Stimulated activated effector memory CD8-positive, alpha-beta T cell treated with anti-CD3 and anti-CD28 coated beads, Interleukin-12 subunit alpha, Interleukin-12 subunit beta, amount 100 ng/mL, for 72 hours (primary cell): ENCODE measurements around the gene ZSWIM6.

Experiments
- ATAC-seq: fragments of 150-1000 bp; cut with Tn5 transposase; 2 replicates; pipeline ENCODE4 v1.10.0; 2021
- DNase-seq, 2 donors: peaks; one replicate each; pipeline ENCODE4 v3.0.0; 2021 to 2022; ENCODE audit warnings: low spot score in 2 of 2
- H3K27ac Mint-ChIP-seq: one replicate; pipeline ENCODE4 v1.8.0; 2022; ENCODE audit warnings: mild to moderate bottlenecking, mixed read lengths
- H3K36me3 Mint-ChIP-seq: one replicate; pipeline ENCODE4 v1.8.0; 2022; ENCODE audit warnings: mild to moderate bottlenecking, mixed read lengths
- H3K4me1 Mint-ChIP-seq: one replicate; pipeline ENCODE4 v1.8.0; 2022; ENCODE audit warnings: mixed read lengths
- H3K4me3 Mint-ChIP-seq: one replicate; pipeline ENCODE4 v1.8.0; 2022; ENCODE audit warnings: mild to moderate bottlenecking, mixed read lengths
- H3K9me3 Mint-ChIP-seq: one replicate; pipeline ENCODE4 v1.8.0; 2022; ENCODE audit warnings: mixed read lengths

Gene ZSWIM6

DNA sequence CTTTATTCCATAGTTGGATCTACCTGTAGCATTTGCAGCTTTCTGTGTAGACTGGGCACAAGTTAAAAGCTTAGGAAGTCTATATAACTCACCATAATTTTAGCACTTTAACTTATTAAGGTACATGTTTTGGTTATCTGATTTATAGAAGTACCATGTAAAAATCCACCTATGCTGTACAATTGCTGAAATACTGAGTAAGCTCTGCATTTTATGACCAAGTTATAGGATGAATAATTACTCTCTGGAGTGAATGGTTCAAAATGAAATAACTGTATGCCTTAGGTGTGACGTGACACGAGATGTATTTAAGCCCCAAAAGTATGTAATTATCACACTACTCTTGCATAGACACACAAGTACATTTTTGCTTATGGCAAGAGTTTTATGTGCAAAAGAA lies 22.1 kb downstream of the ZSWIM6 start:
- Mint-ChIP-seq H3K4me3 (no peak overlapping the region), H3K27ac (no peak overlapping the region), H3K4me1 (peaks cover 24% of the 10 kb centered on the region), H3K36me3 (no peaks in the 10 kb centered on the region), H3K9me3 (peaks cover 7% of the 10 kb centered on the region)
- DNase-seq (no peak), ATAC-seq (no peak)

GRCh38 chr5:61357745-61358144 lies 25.7 kb downstream of the ZSWIM6 start:
- no peak overlapping the region for H3K4me3 Mint-ChIP-seq

GRCh38 chr5:61362796-61363368 lies 30.8 kb downstream of the ZSWIM6 start:
- ATAC-seq: peak; percentile 57
- Mint-ChIP-seq H3K4me3 (no peak overlapping the region), H3K27ac (no peak overlapping the region)

More at GRCh38 chr5:61357745-61358144, 25.7 kb downstream of the ZSWIM6 start:
- no peaks in the 10 kb centered on the region for H3K36me3 Mint-ChIP-seq
- peaks cover 7% of the 10 kb centered on the region for H3K9me3 Mint-ChIP-seq
- DNase-seq (no peak), ATAC-seq (no peak)
- peaks cover 40% of the 10 kb centered on the region for H3K4me1 Mint-ChIP-seq
- H3K27ac Mint-ChIP-seq: peak overlapping the region; percentile 20

DNA sequence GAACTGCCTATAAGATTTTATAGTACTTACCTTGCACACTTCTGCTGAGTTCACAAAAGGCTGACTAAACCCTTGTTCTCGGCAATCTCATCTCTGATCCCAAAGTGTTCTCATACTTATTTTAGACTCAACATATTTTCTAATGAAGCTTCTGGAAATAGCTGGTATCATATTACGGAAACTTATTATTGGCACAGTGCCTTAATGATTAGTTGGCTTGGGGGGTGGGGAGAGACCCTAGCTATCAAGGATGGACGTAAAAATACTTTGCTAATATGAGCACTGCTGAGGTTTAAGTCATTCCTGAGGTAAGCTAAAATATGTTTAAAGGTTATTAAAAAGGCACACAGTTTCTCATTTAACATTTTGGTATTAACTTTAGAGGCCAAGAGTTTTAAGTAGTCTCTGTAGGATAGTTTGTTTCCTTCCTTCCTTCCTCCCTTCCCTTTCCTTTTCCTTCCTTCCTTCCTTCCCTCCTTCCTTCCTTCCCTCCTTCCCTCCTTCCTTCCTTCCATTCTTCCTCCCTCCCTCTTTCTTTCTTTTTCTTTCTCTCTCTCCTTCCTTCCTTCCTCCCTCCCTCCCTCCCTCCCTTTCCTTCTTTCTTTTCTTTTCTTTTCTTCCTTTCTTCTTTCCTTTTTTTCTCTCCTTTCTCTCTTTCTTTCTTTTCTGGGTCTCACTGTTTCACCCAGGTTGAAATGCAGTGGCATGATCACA lies 31.5 kb downstream of the ZSWIM6 start:
- H3K36me3 Mint-ChIP-seq: no peaks in the 10 kb centered on the region
- H3K9me3 Mint-ChIP-seq: no peaks in the 10 kb centered on the region
- H3K4me1 Mint-ChIP-seq: peaks cover 44% of the 10 kb centered on the region
- no peak overlapping the region for H3K27ac Mint-ChIP-seq
- ATAC-seq (no peak), DNase-seq (no peak)
- H3K4me3 Mint-ChIP-seq: no peak overlapping the region

More at GRCh38 chr5:61362796-61363368, 30.8 kb downstream of the ZSWIM6 start:
- DNase-seq: no peak
- peaks cover 2% of the 10 kb centered on the region for H3K9me3 Mint-ChIP-seq
- no peaks in the 10 kb centered on the region for H3K36me3 Mint-ChIP-seq
- peaks cover 44% of the 10 kb centered on the region for H3K4me1 Mint-ChIP-seq

- ATAC-seq: no peak
- Mint-ChIP-seq H3K9me3 (no peaks in the 10 kb centered on the region), H3K4me3 (no peak overlapping the region), H3K27ac (no peak overlapping the region), H3K4me1 (peaks cover 19% of the 10 kb centered on the region), H3K36me3 (no peaks in the 10 kb centered on the region)
- DNase-seq: no peak
Measured at GRCh38 chr5:61366497-61367240, 34.6 kb downstream of the ZSWIM6 start.

DNA sequence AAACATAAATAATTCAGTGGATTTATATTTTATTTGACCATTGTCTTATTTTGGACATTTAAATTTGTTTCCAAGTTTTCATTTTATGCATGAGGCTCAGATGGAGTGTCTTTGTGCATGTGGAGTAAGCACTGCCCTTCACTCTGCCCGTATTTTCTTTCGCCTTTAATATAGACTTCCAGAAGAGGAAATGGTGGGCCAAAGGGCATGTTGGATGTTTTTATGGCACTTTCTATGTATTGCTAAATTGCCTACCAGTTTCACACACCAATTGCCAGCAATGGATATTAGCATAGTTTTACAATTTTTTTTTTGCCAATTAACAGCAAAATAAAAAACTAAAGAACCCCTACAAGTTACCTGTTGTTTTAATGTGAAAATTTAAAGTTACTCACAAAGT lies 38.4 kb downstream of the ZSWIM6 start:
- DNase-seq (no peak), ATAC-seq (no peak)
- Mint-ChIP-seq H3K9me3 (peaks cover 3% of the 10 kb centered on the region), H3K27ac (no peak overlapping the region), H3K4me3 (no peak overlapping the region), H3K4me1 (peaks cover 20% of the 10 kb centered on the region), H3K36me3 (peaks cover 5% of the 10 kb centered on the region)

GRCh38 chr5:61371474-61371873 lies 39.4 kb downstream of the ZSWIM6 start:
- DNase-seq (no peak), ATAC-seq (no peak)
- peaks cover 5% of the 10 kb centered on the region for H3K36me3 Mint-ChIP-seq
- H3K4me1 Mint-ChIP-seq: peaks cover 17% of the 10 kb centered on the region
- H3K4me3 Mint-ChIP-seq: no peak overlapping the region
- H3K27ac Mint-ChIP-seq: no peak overlapping the region
- H3K9me3 Mint-ChIP-seq: peaks cover 3% of the 10 kb centered on the region

- H3K9me3 Mint-ChIP-seq: peaks cover 3% of the 10 kb centered on the region
- H3K4me3 Mint-ChIP-seq: no peak overlapping the region
- H3K27ac Mint-ChIP-seq: no peak overlapping the region
- H3K36me3 Mint-ChIP-seq: peaks cover 5% of the 10 kb centered on the region
- ATAC-seq (no peak), DNase-seq (no peak)
- H3K4me1 Mint-ChIP-seq: peaks cover 9% of the 10 kb centered on the region
Measured at GRCh38 chr5:61379677-61380076, 47.6 kb downstream of the ZSWIM6 start.

GRCh38 chr5:61381968-61382367 lies 49.9 kb downstream of the ZSWIM6 start:
- H3K4me1 Mint-ChIP-seq: peaks cover 11% of the 10 kb centered on the region
- H3K27ac Mint-ChIP-seq: no peak overlapping the region
- DNase-seq (no peak), ATAC-seq (no peak)
- H3K36me3 Mint-ChIP-seq: no peaks in the 10 kb centered on the region
- no peak overlapping the region for H3K4me3 Mint-ChIP-seq
- no peaks in the 10 kb centered on the region for H3K9me3 Mint-ChIP-seq

GRCh38 chr5:61385627-61386026 lies 53.6 kb downstream of the ZSWIM6 start:
- DNase-seq (no peak), ATAC-seq (no peak)
- no peak overlapping the region for H3K4me3 Mint-ChIP-seq
- H3K27ac Mint-ChIP-seq: no peak overlapping the region
- H3K4me1 Mint-ChIP-seq: peaks cover 20% of the 10 kb centered on the region
- peaks cover 2% of the 10 kb centered on the region for H3K9me3 Mint-ChIP-seq
- H3K36me3 Mint-ChIP-seq: no peaks in the 10 kb centered on the region

- no peak overlapping the region for H3K4me3 Mint-ChIP-seq
- DNase-seq (no peak), ATAC-seq (no peak)
- H3K4me1 Mint-ChIP-seq: peaks cover 24% of the 10 kb centered on the region
- no peak overlapping the region for H3K27ac Mint-ChIP-seq
- no peaks in the 10 kb centered on the region for H3K36me3 Mint-ChIP-seq
- H3K9me3 Mint-ChIP-seq: peaks cover 3% of the 10 kb centered on the region
Measured at GRCh38 chr5:61386045-61386800, 54.2 kb downstream of the ZSWIM6 start.

- Mint-ChIP-seq H3K4me3 (no peak overlapping the region), H3K9me3 (peaks cover 3% of the 10 kb centered on the region), H3K36me3 (no peaks in the 10 kb centered on the region), H3K27ac (no peak overlapping the region), H3K4me1 (peaks cover 31% of the 10 kb centered on the region)
- DNase-seq (no peak), ATAC-seq (no peak)
Measured at GRCh38 chr5:61389609-61390008, 57.6 kb downstream of the ZSWIM6 start.

GRCh38 chr5:61394078-61394704 lies 62.1 kb downstream of the ZSWIM6 start:
- DNase-seq (no peak), ATAC-seq (no peak)
- no peak overlapping the region for H3K4me3 Mint-ChIP-seq
- H3K36me3 Mint-ChIP-seq: no peaks in the 10 kb centered on the region
- H3K4me1 Mint-ChIP-seq: peaks cover 33% of the 10 kb centered on the region
- H3K27ac Mint-ChIP-seq: no peak overlapping the region
- peaks cover 3% of the 10 kb centered on the region for H3K9me3 Mint-ChIP-seq

DNA sequence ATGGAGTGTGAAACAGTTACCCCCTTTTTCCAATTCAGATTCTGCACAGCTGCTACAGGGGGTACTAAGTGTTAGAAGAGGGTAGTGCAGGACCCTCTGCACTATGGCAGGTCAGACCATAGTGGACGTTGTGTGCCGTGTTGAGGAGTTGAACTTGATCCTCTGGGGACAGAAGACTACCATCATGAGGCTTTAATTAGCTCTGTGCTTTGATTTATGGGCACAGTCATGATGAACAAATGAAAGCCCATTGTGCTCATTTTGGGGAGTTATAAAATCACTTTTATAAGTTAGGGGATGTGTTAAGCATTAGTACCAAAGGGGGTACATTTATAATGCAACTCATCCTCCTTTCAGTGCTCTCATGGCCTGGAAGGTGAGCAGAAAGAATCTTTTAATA lies 62.7 kb downstream of the ZSWIM6 start:
- ATAC-seq (no peak), DNase-seq (no peak)
- H3K9me3 Mint-ChIP-seq: peaks cover 3% of the 10 kb centered on the region
- peaks cover 31% of the 10 kb centered on the region for H3K4me1 Mint-ChIP-seq
- H3K4me3 Mint-ChIP-seq: no peak overlapping the region
- H3K27ac Mint-ChIP-seq: no peak overlapping the region
- H3K36me3 Mint-ChIP-seq: no peaks in the 10 kb centered on the region

DNA sequence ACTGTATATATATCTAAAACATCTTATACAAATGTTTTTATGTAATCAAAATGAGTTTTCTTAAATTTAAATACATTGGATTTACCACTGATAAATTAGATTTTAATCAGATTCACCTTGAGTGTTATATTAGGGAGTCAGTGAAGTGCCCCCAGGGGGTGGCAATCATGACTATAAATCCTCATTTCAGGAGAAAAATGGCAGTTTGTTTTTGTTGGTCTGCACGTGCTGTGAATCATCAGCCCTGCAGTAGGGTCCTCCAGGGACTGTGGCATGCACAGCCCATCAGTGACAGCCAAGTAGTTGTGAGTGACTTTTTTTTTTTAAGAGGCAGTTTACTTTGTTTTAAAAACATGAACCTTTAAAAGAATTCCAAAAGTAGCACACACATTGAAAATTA lies 65.2 kb downstream of the ZSWIM6 start:
- no peak overlapping the region for H3K4me3 Mint-ChIP-seq
- no peak for DNase-seq
- H3K4me1 Mint-ChIP-seq: peaks cover 33% of the 10 kb centered on the region
- no peak overlapping the region for H3K27ac Mint-ChIP-seq
- H3K9me3 Mint-ChIP-seq: no peaks in the 10 kb centered on the region
- ATAC-seq: no peak
- H3K36me3 Mint-ChIP-seq: no peaks in the 10 kb centered on the region
